Panc1 (cell line): ENCODE data around the gene MCM6. TPM values are rescaled to one million over a fixed set of nuclear protein-coding genes. Genes with fewer than 3 reads are reported as not detected.

Experiments
- ATAC-seq: fragments of 200-7000 bp; cut with Tn5 transposase; 2 replicates; pipeline ENCODE4 v1.9.1; 2020; ENCODE audit warnings: mild to moderate bottlenecking, moderate library complexity
- BruUV-seq: library from RNA; stranded (reverse); fragments of 400-500 nt; replicated peaks from 2 replicates; lab custom pipeline; 2021; lab: Mats Ljungman, UMichigan
- CTCF ChIA-PET: fragments of 300-600 bp; sonication (Branson Sonifier 250); formaldehyde crosslinking; loops from one replicate; lab custom pipeline; 2022; ENCODE audit warnings: antibody characterized with exemption; lab: Charles Lee
- POLR2A ChIA-PET: fragments of 300-600 bp; sonication (Branson Sonifier 250); formaldehyde crosslinking; loops from one replicate; lab custom pipeline; 2022; ENCODE audit warnings: antibody characterized with exemption; lab: Charles Lee
- DNase-seq: peaks from one replicate; pipeline ENCODE4 v3.0.0-alpha.2; 2010; ENCODE audit warnings: low read depth, low spot score
- H3K27ac ChIP-seq: 2 replicates; pipeline ENCODE4 v1.5.1; 2011; ENCODE audit warnings: mild to moderate bottlenecking, low read length, inconsistent platforms
- H3K27me3 ChIP-seq: fragments of 200-500 bp; sonication (Bioruptor generic); 2 replicates; pipeline ENCODE4 v1.6.0; 2014; ENCODE audit warnings: low read length, inconsistent platforms; ENCODE audit not compliant: control insufficient read depth, insufficient read depth
- H3K36me3 ChIP-seq: fragments of 200-500 bp; sonication (Bioruptor generic); 2 replicates; pipeline ENCODE4 v1.5.1; 2014; ENCODE audit warnings: inconsistent platforms, mild to moderate bottlenecking, low read length, moderate library complexity; ENCODE audit not compliant: control insufficient read depth, insufficient read depth
- H3K4me1 ChIP-seq: 2 replicates; pipeline ENCODE4 v1.5.1; 2011; ENCODE audit warnings: inconsistent platforms, mild to moderate bottlenecking, low read length, moderate library complexity; ENCODE audit not compliant: control insufficient read depth, insufficient read depth
- H3K4me3 ChIP-seq, 2 experiments: 2 replicates each; pipeline ENCODE4 v1.5.1; 2011 to 2012; ENCODE audit warnings: low read depth in 2 of 2, low read length in 2 of 2, mild to moderate bottlenecking in 2 of 2, inconsistent platforms in 1 of 2, moderate library complexity in 1 of 2
- H3K9me3 ChIP-seq: fragments of 200-500 bp; sonication (Bioruptor generic); 2 replicates; pipeline ENCODE4 v1.5.1; 2014; ENCODE audit warnings: low read depth, mild to moderate bottlenecking, inconsistent platforms, low read length, moderate library complexity; ENCODE audit not compliant: control insufficient read depth, insufficient read depth
- POLR2AphosphoS5 ChIP-seq: IDR thresholded peaks from 2 replicates; pipeline ENCODE4 v1.6.1; 2012; ENCODE audit warnings: mild to moderate bottlenecking, low read depth, low read length, moderate library complexity
- SIN3A ChIP-seq: IDR thresholded peaks from 2 replicates; pipeline ENCODE4 v1.6.1; 2012; ENCODE audit warnings: low read depth, mild to moderate bottlenecking, low read length, moderate library complexity, borderline replicate concordance; ENCODE audit not compliant: insufficient read depth
- TCF7L2 ChIP-seq: IDR thresholded peaks from 2 replicates; pipeline ENCODE4 v1.6.1; 2011; ENCODE audit warnings: mild to moderate bottlenecking, low read depth, low read length, inconsistent platforms
- in situ Hi-C: cut with HindIII; loops from 2 replicates; pipeline ENCODE4 v1.10.0; 2016; ENCODE audit warnings: low sequenced_read_pairs, low pct_unique_long_range_greater_than_20kb
- intact Hi-C: fragments of 100-400 bp; cut with micrococcal nuclease; formaldehyde crosslinking; loops from one replicate; pipeline ENCODE4 v1.10.0; 2022; ENCODE audit not compliant: unreplicated experiment
- total RNA-seq: library from RNA; stranded (reverse); gene quantifications from one replicate; pipeline ENCODE4 v1.2.1, GENCODE V29; 2021; ENCODE audit not compliant: unreplicated experiment
- TF ChIP-seq, protein P1 (sequence below): fragments of 450-650 bp; IDR thresholded peaks from 2 replicates; pipeline ENCODE4 v1.5.1; 2017; ENCODE audit warnings: mild to moderate bottlenecking
- TF ChIP-seq, protein P2 (sequence below), 2 experiments: IDR thresholded peaks; 2 replicates each; pipeline ENCODE4 v1.6.1; 2011 to 2012; ENCODE audit warnings: low read depth in 2 of 2, control low read depth in 1 of 2, low read length in 1 of 2, mild to moderate bottlenecking in 1 of 2, moderate library complexity in 1 of 2; ENCODE audit not compliant: insufficient read depth in 1 of 2

MCM6 gene
- total RNA-seq, 1 experiment from 2014 or later, result 54.3 TPM

DNA sequence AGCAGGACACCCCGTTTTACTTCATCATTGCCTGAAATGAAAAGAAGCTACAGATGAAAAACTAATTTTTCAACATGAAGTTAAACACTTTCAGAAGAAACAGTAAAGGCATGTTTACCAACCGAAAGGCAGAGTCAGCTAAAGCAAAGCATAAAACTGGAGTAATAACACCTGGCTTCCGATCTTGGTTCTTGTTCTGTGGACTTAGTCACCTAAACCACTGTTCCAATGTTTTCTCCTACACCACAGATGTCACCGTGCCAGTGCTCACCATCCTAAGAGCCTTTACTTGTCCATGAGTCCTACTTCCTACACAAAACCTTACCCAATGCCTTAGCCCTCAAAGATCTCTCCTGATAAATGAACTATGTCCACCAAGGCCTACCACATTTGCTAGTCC lies 13.5 kb downstream of the MCM6 start:
- Histone ChIP-seq H3K27ac (no peak overlapping the region), H3K36me3 (peaks cover 27% of the 10 kb centered on the region), H3K4me3 (no peak overlapping the region), H3K9me3 (no peaks in the 10 kb centered on the region), H3K4me1 (no peaks in the 10 kb centered on the region), H3K27me3 (no peaks in the 10 kb centered on the region)
- BruUV-seq, result no TSS peak
- POLR2A ChIA-PET, result no interaction called here
- TF ChIP-seq POLR2AphosphoS5, result no peak
- CTCF ChIA-PET, result no interaction called here
- no peak for DNase-seq
- intact Hi-C loops, result no loop called here
- no peak for ATAC-seq
- in situ Hi-C loops, result no loop called here

DNA sequence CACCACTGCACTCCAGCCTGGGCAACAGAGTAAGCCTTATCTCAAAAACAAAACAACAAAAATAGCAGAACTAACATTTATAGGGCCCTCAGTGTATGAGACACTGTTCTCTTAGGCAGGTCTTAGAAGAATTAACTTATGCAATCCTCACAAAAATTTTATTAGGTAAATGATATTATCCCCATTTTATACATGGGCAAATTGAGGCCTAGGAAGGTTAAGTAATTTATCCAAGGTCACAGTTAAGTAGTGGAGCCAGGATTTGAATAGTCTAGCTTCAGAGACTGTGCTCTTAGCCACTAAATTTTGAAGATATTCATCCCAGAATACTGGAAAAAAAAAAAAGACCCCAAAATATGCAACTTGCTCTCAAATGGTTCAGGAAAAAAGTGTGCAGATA lies 22.8 kb downstream of the MCM6 start:
- Histone ChIP-seq H3K27ac (no peak overlapping the region), H3K4me1 (no peaks in the 10 kb centered on the region), H3K27me3 (no peaks in the 10 kb centered on the region), H3K4me3 (no peak overlapping the region), H3K36me3 (peaks cover 23% of the 10 kb centered on the region; the same call in 1 of the 2 replicates), H3K9me3 (no peaks in the 10 kb centered on the region)
- no TSS peak for BruUV-seq
- ATAC-seq (no peak), DNase-seq (no peak)
- POLR2A ChIA-PET, result no interaction called here
- CTCF ChIA-PET, result no interaction called here
- TF ChIP-seq POLR2AphosphoS5 (no peak), SIN3A (no peak)
- intact Hi-C loops (no loop called here), in situ Hi-C loops (no loop called here)

DNA sequence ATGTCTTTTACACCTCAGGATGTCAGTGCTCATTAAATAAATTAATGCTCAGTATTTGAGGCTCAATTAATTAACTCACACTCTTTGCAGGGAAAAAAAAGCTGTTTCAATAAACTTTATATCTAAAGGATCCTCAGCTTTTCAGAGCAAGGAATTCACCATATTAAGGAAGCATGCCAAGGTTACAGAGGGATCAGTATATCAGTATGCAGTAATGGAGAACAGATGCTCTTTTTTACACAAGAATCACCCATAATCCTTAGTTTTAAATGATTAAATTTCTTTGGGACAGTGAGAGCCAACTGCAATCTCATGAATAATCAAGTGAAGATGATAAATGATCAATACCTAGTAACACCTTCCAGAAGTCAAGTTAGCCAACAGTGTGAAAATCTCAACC lies 24.4 kb downstream of the MCM6 start:
- intact Hi-C loops, result no loop called here
- in situ Hi-C loops, result no loop called here
- TF ChIP-seq TCF7L2, result no peak
- TF ChIP-seq, protein P1, sequence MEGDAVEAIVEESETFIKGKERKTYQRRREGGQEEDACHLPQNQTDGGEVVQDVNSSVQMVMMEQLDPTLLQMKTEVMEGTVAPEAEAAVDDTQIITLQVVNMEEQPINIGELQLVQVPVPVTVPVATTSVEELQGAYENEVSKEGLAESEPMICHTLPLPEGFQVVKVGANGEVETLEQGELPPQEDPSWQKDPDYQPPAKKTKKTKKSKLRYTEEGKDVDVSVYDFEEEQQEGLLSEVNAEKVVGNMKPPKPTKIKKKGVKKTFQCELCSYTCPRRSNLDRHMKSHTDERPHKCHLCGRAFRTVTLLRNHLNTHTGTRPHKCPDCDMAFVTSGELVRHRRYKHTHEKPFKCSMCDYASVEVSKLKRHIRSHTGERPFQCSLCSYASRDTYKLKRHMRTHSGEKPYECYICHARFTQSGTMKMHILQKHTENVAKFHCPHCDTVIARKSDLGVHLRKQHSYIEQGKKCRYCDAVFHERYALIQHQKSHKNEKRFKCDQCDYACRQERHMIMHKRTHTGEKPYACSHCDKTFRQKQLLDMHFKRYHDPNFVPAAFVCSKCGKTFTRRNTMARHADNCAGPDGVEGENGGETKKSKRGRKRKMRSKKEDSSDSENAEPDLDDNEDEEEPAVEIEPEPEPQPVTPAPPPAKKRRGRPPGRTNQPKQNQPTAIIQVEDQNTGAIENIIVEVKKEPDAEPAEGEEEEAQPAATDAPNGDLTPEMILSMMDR, result no peak
- no peak for TF ChIP-seq POLR2AphosphoS5
- no peak for TF ChIP-seq SIN3A
- TF ChIP-seq, protein P2, sequence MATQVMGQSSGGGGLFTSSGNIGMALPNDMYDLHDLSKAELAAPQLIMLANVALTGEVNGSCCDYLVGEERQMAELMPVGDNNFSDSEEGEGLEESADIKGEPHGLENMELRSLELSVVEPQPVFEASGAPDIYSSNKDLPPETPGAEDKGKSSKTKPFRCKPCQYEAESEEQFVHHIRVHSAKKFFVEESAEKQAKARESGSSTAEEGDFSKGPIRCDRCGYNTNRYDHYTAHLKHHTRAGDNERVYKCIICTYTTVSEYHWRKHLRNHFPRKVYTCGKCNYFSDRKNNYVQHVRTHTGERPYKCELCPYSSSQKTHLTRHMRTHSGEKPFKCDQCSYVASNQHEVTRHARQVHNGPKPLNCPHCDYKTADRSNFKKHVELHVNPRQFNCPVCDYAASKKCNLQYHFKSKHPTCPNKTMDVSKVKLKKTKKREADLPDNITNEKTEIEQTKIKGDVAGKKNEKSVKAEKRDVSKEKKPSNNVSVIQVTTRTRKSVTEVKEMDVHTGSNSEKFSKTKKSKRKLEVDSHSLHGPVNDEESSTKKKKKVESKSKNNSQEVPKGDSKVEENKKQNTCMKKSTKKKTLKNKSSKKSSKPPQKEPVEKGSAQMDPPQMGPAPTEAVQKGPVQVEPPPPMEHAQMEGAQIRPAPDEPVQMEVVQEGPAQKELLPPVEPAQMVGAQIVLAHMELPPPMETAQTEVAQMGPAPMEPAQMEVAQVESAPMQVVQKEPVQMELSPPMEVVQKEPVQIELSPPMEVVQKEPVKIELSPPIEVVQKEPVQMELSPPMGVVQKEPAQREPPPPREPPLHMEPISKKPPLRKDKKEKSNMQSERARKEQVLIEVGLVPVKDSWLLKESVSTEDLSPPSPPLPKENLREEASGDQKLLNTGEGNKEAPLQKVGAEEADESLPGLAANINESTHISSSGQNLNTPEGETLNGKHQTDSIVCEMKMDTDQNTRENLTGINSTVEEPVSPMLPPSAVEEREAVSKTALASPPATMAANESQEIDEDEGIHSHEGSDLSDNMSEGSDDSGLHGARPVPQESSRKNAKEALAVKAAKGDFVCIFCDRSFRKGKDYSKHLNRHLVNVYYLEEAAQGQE (IDR thresholded peaks at IDR 0.05; ENCODE audit: insufficient read depth in 1 of 2, low read depth in 2 of 2, low read length in 1 of 2), result no peak
- no TSS peak for BruUV-seq
- Histone ChIP-seq H3K36me3 (peaks cover 14% of the 10 kb centered on the region; the same call in 1 of the 2 replicates), H3K27me3 (no peaks in the 10 kb centered on the region), H3K4me1 (no peaks in the 10 kb centered on the region), H3K9me3 (no peaks in the 10 kb centered on the region), H3K27ac (no peak overlapping the region), H3K4me3 (no peak overlapping the region)
- no peak for ATAC-seq
- ChIA-PET CTCF (no interaction called here), POLR2A (no interaction called here)
- DNase-seq, result no peak
